ENCODE results near the gene DHPS.
"Not testable (repeated sequence)": the region's sequence is repeated elsewhere in the genome, so short reads cannot be mapped to it uniquely, and the experiment has no call there.

The DHPS gene

DNA sequence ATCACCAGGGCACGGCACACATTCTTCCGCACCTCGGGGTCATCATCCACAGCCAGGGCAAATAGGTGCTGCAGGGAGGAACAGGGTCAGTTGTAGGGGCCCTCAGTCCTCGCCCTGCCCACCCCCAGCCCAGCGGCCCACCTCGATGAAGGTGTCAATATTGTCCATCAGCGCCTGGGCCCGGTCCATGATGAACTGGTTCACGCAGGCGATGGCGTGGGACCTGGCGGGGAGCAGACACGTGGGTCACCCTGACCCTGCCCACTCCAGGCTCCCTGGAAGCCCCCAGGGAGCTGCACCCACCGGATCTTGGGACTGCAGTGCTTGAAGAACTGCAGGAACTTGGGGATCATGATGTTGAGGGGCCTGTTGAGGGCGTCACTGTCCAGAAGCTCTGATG lies 33.4 kb upstream of the DHPS start:
- TF ChIP-seq, protein P1, sequence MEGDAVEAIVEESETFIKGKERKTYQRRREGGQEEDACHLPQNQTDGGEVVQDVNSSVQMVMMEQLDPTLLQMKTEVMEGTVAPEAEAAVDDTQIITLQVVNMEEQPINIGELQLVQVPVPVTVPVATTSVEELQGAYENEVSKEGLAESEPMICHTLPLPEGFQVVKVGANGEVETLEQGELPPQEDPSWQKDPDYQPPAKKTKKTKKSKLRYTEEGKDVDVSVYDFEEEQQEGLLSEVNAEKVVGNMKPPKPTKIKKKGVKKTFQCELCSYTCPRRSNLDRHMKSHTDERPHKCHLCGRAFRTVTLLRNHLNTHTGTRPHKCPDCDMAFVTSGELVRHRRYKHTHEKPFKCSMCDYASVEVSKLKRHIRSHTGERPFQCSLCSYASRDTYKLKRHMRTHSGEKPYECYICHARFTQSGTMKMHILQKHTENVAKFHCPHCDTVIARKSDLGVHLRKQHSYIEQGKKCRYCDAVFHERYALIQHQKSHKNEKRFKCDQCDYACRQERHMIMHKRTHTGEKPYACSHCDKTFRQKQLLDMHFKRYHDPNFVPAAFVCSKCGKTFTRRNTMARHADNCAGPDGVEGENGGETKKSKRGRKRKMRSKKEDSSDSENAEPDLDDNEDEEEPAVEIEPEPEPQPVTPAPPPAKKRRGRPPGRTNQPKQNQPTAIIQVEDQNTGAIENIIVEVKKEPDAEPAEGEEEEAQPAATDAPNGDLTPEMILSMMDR (IDR thresholded peaks at IDR 0.05; ENCODE audit: low read depth, low read length): no peak
- H3K4me3 ChIP-seq (ENCODE audit: low read depth, low read length): no peak overlapping the region

DNA sequence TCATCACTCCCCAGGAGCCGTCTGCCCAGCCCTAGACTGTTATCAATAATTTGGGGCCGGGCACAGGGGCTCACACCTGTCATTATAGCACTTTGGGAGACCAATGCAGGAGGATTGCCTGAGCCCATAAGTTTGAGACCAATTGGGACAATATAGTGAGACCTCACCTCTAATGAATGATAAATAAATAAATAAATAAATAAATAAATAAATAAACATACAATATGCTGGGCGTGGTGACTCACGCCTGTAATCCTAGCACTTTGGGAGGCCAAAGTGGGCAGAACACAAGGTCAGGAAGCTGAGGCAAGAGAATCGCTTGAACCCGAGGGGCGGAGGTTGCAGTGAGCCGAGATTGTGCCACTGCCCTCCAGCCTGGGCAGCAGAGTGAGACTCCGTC lies 31.6 kb upstream of the DHPS start:
- H3K4me3 ChIP-seq (ENCODE audit: low read depth, low read length): not testable (repeated sequence)

DNA sequence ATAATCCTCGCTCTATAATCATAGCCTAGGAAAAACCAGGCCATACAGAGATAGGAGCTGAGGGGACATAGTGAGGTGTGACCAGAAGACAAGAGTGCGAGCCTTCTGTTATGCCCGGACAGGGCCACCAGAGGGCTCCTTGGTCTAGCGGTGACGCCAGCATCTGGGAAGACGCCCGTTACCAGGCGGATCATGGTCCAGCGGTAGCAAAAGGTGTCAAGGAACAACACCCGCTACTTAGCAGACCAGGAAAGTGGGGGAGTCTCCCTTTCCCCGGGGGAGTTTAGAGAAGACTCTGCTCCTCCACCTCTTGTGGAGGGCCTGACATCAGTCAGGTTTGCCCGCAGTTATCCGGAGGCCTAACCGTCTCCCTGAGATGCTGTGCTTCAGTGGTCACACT lies 30.4 kb upstream of the DHPS start:
- not testable (repeated sequence) for H3K4me3 ChIP-seq (ENCODE audit: low read depth, low read length)

DNA sequence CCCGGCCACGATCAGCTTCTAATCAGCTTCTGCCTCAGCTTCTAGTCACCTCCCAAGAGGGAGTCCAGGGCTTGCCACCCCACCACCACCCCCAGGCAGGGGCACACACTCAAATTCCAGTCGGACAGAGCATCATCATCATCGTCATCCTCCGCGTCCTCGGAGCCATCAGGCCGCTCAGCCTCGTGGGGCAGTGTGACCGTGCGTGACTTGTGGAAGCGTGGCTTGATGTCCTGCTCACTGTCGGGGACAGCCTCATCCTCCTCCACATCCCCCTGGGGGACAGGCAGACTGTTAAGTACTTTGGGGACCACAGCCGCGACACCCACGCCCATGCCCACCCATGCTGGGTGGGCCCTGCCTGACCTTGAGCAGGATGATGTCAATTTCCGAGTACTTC lies 29.5 kb upstream of the DHPS start:
- TF ChIP-seq, protein P1 (IDR thresholded peaks at IDR 0.05; ENCODE audit: low read depth, low read length): no peak
- H3K4me3 ChIP-seq (ENCODE audit: low read depth, low read length): no peak overlapping the region

GRCh38 chr19:12708641-12709040 lies 27.0 kb upstream of the DHPS start:
- TF ChIP-seq, protein P1 (IDR thresholded peaks at IDR 0.05; ENCODE audit: low read depth, low read length): no peak
- no peak overlapping the region for H3K4me3 ChIP-seq (ENCODE audit: low read depth, low read length)

GRCh38 chr19:12706332-12706718 lies 24.6 kb upstream of the DHPS start:
- TF ChIP-seq, protein P1 (IDR thresholded peaks at IDR 0.05; ENCODE audit: low read depth, low read length): no peak
- no peak overlapping the region for H3K4me3 ChIP-seq (ENCODE audit: low read depth, low read length)

DNA sequence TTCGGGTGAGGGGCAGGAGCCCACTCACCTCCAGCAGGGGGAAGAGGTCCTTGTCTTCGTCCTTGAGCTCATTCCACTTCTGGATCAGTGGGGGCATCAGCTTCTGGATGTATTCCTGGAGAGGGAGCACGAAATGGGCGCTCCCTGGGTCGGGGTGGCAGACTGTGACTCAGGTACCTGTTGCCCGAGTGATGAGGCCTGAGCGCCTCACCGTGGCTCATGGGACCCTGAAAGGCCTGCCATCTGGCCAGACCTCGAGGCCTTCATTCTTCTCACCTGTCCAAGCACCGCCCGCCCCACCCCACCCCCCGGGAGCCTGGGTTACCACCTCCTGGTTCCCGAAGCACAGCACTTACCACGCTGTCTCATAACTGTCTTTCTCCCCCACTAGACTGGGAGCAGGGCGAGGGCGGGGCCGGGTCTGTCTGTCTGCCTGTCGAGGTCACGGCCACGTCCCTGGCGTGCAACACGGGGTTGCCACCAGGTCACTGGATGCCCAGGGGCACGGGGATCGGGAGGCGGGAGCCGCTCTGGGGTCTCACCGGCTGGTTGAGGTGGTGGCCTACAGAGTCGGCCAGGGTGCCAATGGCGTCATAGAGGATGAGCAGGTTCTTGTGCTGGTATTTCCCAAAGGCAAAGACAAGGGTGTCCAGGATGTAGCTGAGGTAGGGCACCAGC lies 24.1 kb upstream of the DHPS start:
- TF ChIP-seq, protein P1 (IDR thresholded peaks at IDR 0.05; ENCODE audit: low read depth, low read length): no peak
- no peak overlapping the region for H3K4me3 ChIP-seq (ENCODE audit: low read depth, low read length)

DNA sequence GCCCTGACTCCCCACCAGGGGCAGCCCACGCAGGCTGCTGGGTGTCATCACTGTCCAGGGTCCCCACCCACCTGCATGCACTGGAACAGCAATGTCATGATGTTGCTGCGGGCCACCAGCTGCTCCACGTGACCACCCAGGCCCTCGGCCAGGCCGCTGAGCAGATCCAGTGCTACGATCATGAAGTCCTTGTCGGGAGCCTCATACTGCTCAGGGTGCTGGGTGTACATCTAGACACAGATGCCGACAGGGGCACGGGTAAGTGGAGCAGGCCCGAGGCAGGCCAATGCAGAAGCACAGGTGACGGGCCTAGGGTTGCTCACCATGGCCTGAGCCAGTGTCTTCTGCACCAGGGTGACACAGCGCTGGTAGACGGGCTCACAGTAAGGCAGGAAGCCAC lies 23.5 kb upstream of the DHPS start:
- TF ChIP-seq, protein P1 (IDR thresholded peaks at IDR 0.05; ENCODE audit: low read depth, low read length): no peak

More for the DNA sequence above, 23.5 kb upstream of the DHPS start:
- H3K4me3 ChIP-seq (ENCODE audit: low read depth, low read length): no peak overlapping the region

Measured in WI38 (cell line).